Fibroblast of lung (primary cell): ENCODE data around the gene ZNF595.
"Not testable (repeated sequence)": the region's sequence is repeated elsewhere in the genome, so short reads cannot be mapped to it uniquely, and the experiment has no call there.

Source experiments
- CTCF ChIP-seq, 2 donors: IDR thresholded peaks in 1 of 2; conservative IDR thresholded peaks in 1 of 2; 1 replicate in 1 of 2; 2 replicates in 1 of 2; pipeline ENCODE4 v1.5.1; 2011 to 2012; ENCODE audit warnings: low read length in 2 of 2, control low read depth in 1 of 2, inconsistent platforms in 1 of 2, low read depth in 1 of 2, mild to moderate bottlenecking in 1 of 2
- EZH2 ChIP-seq: IDR thresholded peaks from 2 replicates; pipeline ENCODE4 v1.5.1; 2012; ENCODE audit warnings: low read length, control low read depth, mild to moderate bottlenecking; ENCODE audit errors: missing control alignments

DNA sequence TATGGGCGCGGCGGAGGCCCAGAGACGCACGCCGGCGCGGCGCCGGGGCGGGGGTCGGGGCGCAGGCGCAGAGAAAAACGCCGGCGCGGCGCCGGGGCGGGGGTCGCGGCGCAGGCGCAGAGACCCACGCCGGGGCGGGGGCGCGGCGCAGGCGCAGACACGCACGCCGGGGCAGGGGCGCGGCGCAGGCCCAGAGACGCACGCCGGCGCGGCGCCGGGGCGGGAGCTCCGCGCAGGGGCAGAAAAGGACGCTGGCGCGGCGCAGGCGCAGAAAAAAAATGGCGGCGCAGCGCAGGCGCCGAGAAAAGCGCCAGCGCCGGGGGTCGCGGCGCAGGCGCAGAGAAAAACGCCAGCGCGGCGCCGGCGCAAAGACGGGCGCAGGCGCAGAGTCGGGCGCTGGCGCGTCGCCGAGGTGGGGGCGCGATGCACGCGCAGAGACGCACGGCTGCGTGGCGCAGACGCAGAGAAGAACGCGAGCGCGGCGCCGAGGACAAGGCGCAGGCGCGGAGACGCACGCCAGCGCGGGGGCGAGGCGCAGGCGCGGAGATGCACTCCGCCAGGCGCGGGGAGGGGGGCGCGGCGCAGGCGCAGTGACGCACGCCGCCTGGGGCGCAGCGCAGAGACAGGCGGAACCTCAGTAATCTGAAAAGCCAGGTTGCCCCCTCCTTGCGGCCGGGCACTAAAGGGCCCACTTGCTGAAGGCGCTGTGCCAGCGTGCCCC lies 41.9 kb upstream of the ZNF595 start:
- TF ChIP-seq CTCF (conservative IDR thresholded peaks at IDR 0.05 in 1 of 2, IDR thresholded peaks at IDR 0.05 in 1 of 2; ENCODE audit: low read depth in 1 of 2, low read length in 2 of 2); EZH2: not testable (repeated sequence)
